Measurements from ENCODE around the gene DRD1.

The DRD1 gene

DNA sequence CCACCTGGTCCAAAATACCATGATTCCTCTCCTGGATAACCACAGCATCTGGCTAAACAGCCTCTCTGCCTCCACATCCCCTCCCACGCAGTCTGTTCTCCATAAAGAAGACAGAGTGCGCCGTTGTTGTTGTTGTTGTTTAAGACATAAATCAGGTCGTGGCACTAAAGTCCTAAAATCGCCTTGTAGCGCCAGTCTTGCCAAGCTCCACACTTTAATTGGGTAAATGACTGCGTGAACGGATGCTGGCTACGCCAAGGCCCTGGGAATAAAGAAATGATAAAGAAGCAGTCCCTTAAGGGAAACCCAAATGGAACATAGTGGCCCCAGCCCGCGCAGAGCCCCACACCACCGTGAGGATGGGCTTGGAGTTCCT, 34.0 kb upstream of the DRD1 start:
- TF ChIP-seq CTCF (IDR thresholded peaks at IDR 0.05; ENCODE audit: low read length, missing control alignments), result no peak
- peak overlapping the region; percentile 89 for H3K4me3 ChIP-seq (replicated peaks; ENCODE audit: low read depth, low read length)
- peak; percentile 26 for DNase-seq (ENCODE audit: low read depth)

DNA sequence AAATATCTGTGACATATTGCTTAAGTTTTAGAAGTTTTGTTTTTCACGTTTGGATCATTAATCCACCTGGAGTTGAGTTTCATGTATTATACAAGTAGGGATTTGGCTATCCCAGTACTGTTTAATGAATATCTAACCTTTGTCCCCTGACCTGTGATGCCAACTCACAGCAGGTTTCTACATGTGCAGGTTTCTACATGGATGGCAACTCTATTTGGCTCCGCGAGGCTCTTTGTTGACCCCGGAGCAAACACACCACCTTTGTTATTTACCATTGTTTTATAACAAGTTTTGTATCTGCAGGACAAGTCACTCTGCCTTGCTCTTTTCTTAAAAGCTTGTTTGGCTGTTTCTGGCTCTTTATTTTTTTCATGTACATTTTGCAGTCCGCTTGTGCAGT, 33.5 kb upstream of the DRD1 start:
- TF ChIP-seq CTCF (IDR thresholded peaks at IDR 0.05; ENCODE audit: low read length, missing control alignments), result no peak
- no peak overlapping the region for H3K4me3 ChIP-seq (replicated peaks; ENCODE audit: low read depth, low read length)
- no peak for DNase-seq (ENCODE audit: low read depth)

GRCh38 chr5:175475248-175475647, 31.3 kb upstream of the DRD1 start:
- no peak for DNase-seq (ENCODE audit: low read depth)
- no peak overlapping the region for H3K4me3 ChIP-seq (replicated peaks; ENCODE audit: low read depth, low read length)
- TF ChIP-seq CTCF (IDR thresholded peaks at IDR 0.05; ENCODE audit: low read length, missing control alignments), result no peak

GRCh38 chr5:175472378-175472777, 28.4 kb upstream of the DRD1 start:
- no peak for TF ChIP-seq CTCF (IDR thresholded peaks at IDR 0.05; ENCODE audit: low read length, missing control alignments)
- no peak for DNase-seq (ENCODE audit: low read depth)
- H3K4me3 ChIP-seq (replicated peaks; ENCODE audit: low read depth, low read length), result no peak overlapping the region

DNA sequence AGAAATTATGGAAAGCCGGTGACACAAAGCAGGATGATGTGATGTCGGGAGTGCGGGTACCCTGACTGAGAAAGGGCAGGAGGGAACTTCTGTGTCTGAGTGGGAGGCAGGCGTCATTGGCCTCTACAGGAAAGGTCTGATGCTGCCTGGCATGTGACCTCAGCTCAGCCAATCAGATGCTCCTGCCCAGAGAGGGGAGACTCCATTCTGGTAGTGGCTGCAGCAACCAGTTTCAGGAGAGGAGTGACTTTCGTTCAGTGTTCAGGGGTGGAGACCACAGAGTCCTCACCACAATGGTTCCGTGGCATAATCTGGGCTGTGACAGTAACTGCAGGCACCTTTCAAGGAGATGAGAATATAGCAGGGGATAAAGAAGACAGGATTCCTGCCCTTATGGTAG, 27.6 kb upstream of the DRD1 start:
- no peak for TF ChIP-seq CTCF (IDR thresholded peaks at IDR 0.05; ENCODE audit: low read length, missing control alignments)

GRCh38 chr5:175471196-175471595, 27.2 kb upstream of the DRD1 start:
- TF ChIP-seq CTCF (IDR thresholded peaks at IDR 0.05; ENCODE audit: low read length, missing control alignments), result no peak
- no peak overlapping the region for H3K4me3 ChIP-seq (replicated peaks; ENCODE audit: low read depth, low read length)
- DNase-seq (ENCODE audit: low read depth), result no peak

More for the DNA sequence above, 27.6 kb upstream of the DRD1 start:
- no peak for DNase-seq (ENCODE audit: low read depth)
- no peak overlapping the region for H3K4me3 ChIP-seq (replicated peaks; ENCODE audit: low read depth, low read length)

- DNase-seq (ENCODE audit: low read depth), result no peak
- H3K4me3 ChIP-seq (replicated peaks; ENCODE audit: low read depth, low read length), result no peak overlapping the region
- TF ChIP-seq CTCF (IDR thresholded peaks at IDR 0.05; ENCODE audit: low read length, missing control alignments), result no peak
These were observed 26.8 kb upstream of the DRD1 start for GRCh38 chr5:175470781-175471180.
